Right ventricle myocardium superior (tissue), 1 donor: ENCODE results near the gene COA8. TPM values are rescaled to one million over a fixed set of nuclear protein-coding genes. Genes with fewer than 3 reads are reported as not detected.
A peak's percentile ranks its signal among the peaks of the same experiment; 100 is the strongest.

ENCODE experiments used
- ATAC-seq: fragments of 200-7000 bp; cut with Tn5 transposase; one replicate; pipeline ENCODE4 v1.9.1; 2020; ENCODE audit warnings: mild to moderate bottlenecking; ENCODE audit not compliant: poor library complexity
- DNase-seq: peaks from one replicate; pipeline ENCODE4 v3.0.0-alpha.2; 2020
- intact Hi-C: fragments of 100-400 bp; cut with DNase I; formaldehyde crosslinking; loops from one replicate; pipeline ENCODE4 v1.11.2; 2022
- total RNA-seq: library from RNA; stranded (reverse); fragmentation: NEBNext Ultra II Directional; extraction: Animal tissue kit (Norgen Biotek cat#: 25700); gene quantifications from one replicate; pipeline ENCODE4 v1.2.1, GENCODE V29; 2021
- donor health status: DM: no; HTN: yes; CAD: no; lungs with severe emphysema.

COA8 gene
- total RNA-seq, 1 donor from 2014 or later: 60.6 TPM

DNA sequence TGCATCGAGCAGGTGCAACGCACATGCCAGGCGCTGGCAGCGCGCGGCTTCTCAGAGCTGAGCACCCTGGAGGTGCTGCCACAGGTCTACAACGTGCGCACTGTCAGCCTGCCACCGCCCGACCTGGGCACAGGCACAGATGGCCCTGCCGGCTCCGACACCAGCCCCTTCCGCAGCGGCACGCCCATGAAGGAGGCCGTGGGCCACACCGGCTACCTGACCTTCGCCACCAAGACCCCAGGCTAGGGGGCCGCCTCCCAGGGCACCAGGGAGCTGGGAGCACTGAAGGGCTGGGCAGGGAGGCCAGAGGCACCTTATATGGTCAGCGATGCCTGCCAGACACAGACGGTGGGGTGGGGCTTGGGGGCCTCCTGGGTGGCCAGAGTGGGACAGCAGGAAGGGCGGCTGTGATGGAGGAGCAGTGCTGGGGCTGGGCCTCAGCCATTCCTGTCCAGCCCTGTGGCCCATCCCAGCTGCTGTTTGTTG, 28.1 kb upstream of the COA8 start:
- ATAC-seq (no peak), DNase-seq (no peak)
- intact Hi-C loops: no loop called here

- ATAC-seq (no peak), DNase-seq (peak; percentile 58)
- intact Hi-C loops: no loop called here
Observed at GRCh38 chr14:103535081-103535890, 27.5 kb upstream of the COA8 start.

DNA sequence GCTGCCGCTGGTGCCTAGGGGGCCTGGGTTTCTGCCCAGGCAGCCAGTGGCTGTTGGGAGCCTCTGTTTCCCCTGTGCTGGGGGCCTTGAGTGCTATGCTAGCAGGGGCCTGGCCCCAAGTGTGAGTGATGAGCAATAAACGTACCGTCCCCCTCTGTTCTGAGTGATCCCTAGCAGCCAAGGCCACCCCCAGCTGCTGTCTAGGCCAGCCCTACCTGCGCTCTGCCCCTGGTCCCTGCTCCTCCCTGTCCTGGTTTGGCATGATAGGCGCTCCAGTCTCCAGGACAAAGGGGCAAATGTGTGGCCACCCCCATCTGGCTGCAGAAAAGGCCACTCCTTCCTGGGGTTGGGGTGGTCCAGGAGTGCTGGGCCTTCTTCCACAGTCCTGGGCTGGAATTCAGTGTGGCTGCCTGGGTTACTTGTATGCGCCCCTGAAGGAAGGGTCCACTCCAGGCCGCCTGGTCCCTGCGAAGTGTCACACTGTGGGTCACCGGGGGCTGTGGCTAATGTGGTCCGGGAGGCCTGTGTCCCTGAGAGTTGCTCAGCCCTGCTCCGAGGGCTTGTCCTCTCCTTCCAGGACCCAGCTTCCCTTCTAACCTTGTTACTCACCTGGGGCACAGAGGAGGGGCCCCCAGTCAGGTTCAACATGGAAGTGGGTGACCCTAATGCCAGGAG, 26.7 kb upstream of the COA8 start:
- ATAC-seq: no peak
- peak; percentile 29 for DNase-seq
- intact Hi-C loops: no loop called here

DNA sequence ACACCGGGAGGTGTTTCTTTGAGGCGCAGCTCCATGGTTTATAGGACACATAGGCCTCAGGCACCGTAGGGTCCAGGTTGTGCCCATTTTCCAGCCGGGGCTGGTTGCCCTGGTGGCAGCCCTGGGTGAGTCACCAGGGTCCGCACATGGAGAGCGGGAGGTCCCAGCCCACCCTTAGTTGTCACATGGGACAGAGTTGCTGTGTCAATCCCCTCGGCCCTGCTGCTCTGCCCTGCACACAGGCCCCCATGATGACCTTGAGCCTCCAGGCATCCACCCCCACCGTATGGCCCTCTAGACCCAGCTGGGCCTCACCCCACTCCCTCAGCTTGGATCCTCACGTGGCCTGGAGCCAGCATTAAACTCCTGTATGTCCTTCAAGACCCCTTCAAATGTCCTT, 26.1 kb upstream of the COA8 start:
- DNase-seq: peak; percentile 39

DNA sequence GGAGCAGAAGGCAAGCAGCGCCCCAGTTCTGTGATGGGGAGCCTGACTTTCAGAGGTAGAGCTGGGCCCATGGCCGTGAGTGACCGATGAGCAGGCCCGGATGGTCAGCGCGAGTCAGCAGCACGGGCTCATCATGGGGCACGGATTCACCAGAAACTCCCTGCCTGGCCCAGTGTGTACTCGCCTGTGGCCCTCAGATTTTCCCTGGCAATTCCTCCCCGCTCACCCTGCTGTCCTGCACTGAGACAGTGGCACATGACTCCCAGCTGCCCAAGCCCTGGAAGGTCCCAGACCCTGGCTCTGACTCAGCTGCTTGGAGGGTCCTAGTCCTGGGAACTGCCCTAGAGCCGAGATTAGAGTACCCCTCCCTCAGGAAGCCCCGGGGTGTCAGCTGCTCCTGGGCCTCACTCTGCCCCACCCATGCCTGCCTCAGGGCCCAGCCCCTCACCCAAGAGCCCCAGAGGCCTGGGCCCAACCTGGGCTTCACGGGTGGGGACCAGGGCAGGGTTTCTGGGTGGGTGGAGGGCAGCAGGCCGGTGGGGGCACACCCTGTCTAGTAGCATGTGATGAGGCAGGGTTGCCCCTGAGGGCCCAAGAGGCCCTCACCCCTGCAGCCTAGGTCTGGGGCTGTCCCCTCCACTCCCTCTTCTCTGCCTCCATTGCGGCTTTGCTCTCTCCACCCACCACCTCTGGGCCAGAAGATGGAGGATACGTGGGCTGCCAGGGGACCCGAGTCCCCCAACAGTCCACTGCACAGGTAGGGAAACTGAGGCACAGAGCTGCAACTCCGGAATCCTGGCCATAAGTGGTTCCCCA, 25.4 kb upstream of the COA8 start:
- ATAC-seq: no peak
- peak; percentile 37 for DNase-seq
- intact Hi-C loops: no loop called here

More for the DNA sequence above, 26.1 kb upstream of the COA8 start:
- no peak for ATAC-seq
- intact Hi-C loops: no loop called here

DNA sequence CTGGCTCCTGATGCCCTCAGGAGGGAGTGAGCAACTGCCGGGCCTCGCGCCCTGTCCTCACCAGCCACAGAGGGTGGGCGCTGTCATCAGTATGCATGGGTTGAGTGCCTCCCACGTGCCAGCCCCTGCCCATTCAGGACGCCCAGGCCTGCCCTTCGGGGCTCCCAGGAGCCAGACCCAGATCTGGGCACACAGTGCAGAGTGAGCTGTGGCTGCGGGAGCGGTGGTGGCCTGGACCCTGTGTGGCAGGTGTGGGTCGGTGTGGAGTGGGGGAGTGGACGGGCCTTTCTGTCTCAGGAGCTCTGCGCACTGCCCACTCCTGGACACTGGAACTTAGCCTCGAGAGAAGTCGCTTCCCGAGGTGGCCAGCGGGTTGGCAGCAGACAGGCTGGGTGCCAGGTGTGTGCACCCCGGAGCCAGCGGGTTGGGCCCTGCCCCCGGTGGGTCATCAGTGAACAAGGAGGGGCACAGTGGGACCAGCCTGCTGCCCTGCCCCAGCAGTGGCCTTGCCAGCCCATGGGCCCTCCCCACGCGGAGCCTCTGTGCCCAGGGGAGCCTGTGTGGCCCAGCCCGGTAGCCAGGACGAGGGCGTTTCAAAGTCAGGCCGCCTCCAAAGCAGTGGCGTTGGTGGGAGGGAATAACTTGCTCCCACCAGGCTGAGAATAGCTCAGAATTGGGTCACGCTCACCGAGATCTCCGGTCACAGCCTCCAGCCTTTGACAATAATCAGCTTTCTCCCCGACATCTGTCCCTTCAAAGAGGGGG, 24.3 kb upstream of the COA8 start:
- intact Hi-C loops: no loop called here
- peak; percentile 59 for DNase-seq
- peak; percentile 55 for ATAC-seq

- DNase-seq: peak; percentile 24
- intact Hi-C loops: no loop called here
- peak; percentile 2 for ATAC-seq
Observed at GRCh38 chr14:103539056-103539825, 23.5 kb upstream of the COA8 start.

- intact Hi-C loops: no loop called here
- ATAC-seq (no peak), DNase-seq (peak; percentile 40)
Observed at GRCh38 chr14:103540821-103541708, 21.7 kb upstream of the COA8 start.

- peak; percentile 44 for DNase-seq
- intact Hi-C loops: no loop called here
- no peak for ATAC-seq
Observed at GRCh38 chr14:103541709-103542604, 20.8 kb upstream of the COA8 start.

GRCh38 chr14:103542605-103543088, 20.1 kb upstream of the COA8 start:
- DNase-seq (peak; percentile 84), ATAC-seq (peak; percentile 23)
- intact Hi-C loops: no loop called here

DNA sequence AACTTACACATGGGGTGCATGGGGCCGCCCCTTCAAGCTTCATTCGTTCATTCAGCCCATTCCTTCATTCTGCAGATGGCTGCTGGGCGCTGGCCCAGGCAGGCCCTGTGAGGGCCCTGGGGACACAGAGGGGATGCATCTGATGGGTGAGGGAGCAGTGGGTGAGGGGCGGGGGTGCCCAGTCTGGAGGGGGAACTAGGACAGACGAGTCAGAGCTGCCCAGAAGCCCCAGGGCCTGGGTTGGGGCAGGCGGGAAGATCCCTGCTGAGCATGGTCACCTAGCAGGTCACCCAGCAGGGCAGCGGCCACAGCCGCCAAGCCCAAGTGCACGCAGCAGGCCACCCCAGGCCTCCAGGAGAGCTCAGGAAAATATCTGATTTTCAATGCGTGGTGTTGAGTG, 19.6 kb upstream of the COA8 start:
- ATAC-seq (no peak), DNase-seq (peak; percentile 41)
- intact Hi-C loops: no loop called here

GRCh38 chr14:103543721-103544387, 18.9 kb upstream of the COA8 start:
- peak; percentile 61 for DNase-seq
- no peak for ATAC-seq
- intact Hi-C loops: no loop called here

GRCh38 chr14:103544388-103545218, 18.2 kb upstream of the COA8 start:
- intact Hi-C loops: loop anchor here (5.0 kb wide), 1 partner anchor 42 kb away; no protein-coding TSS in a partner anchor
- ATAC-seq (peak; percentile 23), DNase-seq (peak; percentile 80)

DNA sequence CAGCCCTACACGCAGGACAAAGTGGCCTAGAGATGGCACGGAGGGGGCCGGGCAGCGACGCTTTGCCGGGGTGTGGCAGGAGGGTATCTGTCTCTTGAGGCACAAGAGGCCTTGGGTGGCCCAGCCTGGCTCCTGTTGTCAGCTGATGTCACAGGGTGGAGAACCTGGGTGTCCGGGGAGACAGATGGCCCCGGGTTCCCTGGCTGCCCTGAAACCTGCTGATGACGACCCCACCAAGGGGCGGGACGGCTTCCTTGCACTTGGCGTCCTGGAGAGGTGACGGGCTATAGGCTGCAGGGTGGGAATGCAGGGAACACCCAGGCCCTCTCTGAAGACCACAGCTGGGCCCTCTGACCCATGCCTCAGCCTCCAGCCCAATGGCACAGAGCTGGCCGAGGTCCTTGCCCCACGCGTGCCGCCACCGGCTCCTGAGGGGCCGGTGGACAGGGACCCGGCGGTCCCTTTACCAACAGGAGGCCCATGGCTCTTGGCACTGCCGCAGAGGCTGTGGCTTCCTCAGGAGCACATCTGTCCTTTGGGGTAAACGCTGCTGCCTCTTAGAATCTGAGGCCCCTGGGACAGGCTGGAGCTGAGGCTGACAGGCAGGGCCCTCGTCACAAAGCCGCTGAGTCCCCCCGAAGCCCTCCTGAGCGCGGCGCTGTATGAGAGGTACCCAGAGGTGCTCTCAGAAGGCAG, 17.4 kb upstream of the COA8 start:
- intact Hi-C loops: loop anchor here (5.0 kb wide), 1 partner anchor 43 kb away; no protein-coding TSS in a partner anchor
- ATAC-seq: no peak
- DNase-seq: peak; percentile 41
